ENCODE measurements around the gene TTC39B.

The TTC39B gene

GRCh38 chr9:15293084-15293483, 13.9 kb downstream of the TTC39B start:
- no peak for DNase-seq (ENCODE audit: low read depth)
- TF ChIP-seq, protein P1, sequence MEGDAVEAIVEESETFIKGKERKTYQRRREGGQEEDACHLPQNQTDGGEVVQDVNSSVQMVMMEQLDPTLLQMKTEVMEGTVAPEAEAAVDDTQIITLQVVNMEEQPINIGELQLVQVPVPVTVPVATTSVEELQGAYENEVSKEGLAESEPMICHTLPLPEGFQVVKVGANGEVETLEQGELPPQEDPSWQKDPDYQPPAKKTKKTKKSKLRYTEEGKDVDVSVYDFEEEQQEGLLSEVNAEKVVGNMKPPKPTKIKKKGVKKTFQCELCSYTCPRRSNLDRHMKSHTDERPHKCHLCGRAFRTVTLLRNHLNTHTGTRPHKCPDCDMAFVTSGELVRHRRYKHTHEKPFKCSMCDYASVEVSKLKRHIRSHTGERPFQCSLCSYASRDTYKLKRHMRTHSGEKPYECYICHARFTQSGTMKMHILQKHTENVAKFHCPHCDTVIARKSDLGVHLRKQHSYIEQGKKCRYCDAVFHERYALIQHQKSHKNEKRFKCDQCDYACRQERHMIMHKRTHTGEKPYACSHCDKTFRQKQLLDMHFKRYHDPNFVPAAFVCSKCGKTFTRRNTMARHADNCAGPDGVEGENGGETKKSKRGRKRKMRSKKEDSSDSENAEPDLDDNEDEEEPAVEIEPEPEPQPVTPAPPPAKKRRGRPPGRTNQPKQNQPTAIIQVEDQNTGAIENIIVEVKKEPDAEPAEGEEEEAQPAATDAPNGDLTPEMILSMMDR (IDR thresholded peaks at IDR 0.05; ENCODE audit: low read length, missing control alignments) = no peak
- no peak overlapping the region for H3K4me3 ChIP-seq (replicated peaks; ENCODE audit: low read depth, low read length)

DNA sequence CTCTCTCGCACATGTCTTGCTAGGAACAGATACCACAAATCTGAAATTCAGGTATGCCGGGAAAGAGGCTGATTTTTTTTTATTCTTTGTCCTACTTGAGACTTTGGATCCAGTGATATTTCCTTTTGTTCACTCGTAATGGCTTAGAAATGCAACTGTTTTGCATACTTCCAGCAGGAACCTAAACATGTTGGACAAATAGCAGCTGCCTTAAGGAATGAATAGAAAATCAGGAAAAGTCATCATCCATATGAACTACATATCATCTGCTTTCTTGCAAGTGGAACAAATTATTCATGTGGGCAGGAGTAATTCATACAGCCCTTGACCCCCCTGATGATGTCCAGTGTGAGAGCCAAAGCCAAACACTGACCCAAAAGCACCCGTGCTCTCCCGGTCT, 17.4 kb downstream of the TTC39B start:
- TF ChIP-seq, protein P1 (IDR thresholded peaks at IDR 0.05; ENCODE audit: low read length, missing control alignments) = no peak
- DNase-seq (ENCODE audit: low read depth) = no peak
- H3K4me3 ChIP-seq (replicated peaks; ENCODE audit: low read depth, low read length) = no peak overlapping the region

GRCh38 chr9:15287309-15287708, 19.7 kb downstream of the TTC39B start:
- DNase-seq (ENCODE audit: low read depth) = no peak
- no peak overlapping the region for H3K4me3 ChIP-seq (replicated peaks; ENCODE audit: low read depth, low read length)
- TF ChIP-seq, protein P1 (IDR thresholded peaks at IDR 0.05; ENCODE audit: low read length, missing control alignments) = no peak

GRCh38 chr9:15286161-15286821, 20.7 kb downstream of the TTC39B start:
- DNase-seq (ENCODE audit: low read depth) = no peak
- TF ChIP-seq, protein P1 (IDR thresholded peaks at IDR 0.05; ENCODE audit: low read length, missing control alignments) = no peak
- H3K4me3 ChIP-seq (replicated peaks; ENCODE audit: low read depth, low read length) = no peak overlapping the region

- no peak for DNase-seq (ENCODE audit: low read depth)
- TF ChIP-seq, protein P1 (IDR thresholded peaks at IDR 0.05; ENCODE audit: low read length, missing control alignments) = no peak
- no peak overlapping the region for H3K4me3 ChIP-seq (replicated peaks; ENCODE audit: low read depth, low read length)
These were observed 24.3 kb downstream of the TTC39B start for GRCh38 chr9:15282567-15283285.

GRCh38 chr9:15280647-15281046, 26.4 kb downstream of the TTC39B start:
- TF ChIP-seq, protein P1 (IDR thresholded peaks at IDR 0.05; ENCODE audit: low read length, missing control alignments) = no peak
- no peak overlapping the region for H3K4me3 ChIP-seq (replicated peaks; ENCODE audit: low read depth, low read length)
- no peak for DNase-seq (ENCODE audit: low read depth)

Measured in fibroblast of pulmonary artery (primary cell).